AG10803 (cell line): ENCODE measurements around the gene PIERCE2.

Source experiments
- DNase-seq: peaks from one replicate; pipeline ENCODE4 v3.0.0; 2010; ENCODE audit warnings: low read depth
- H3K4me3 ChIP-seq: 2 replicates; pipeline ENCODE4 v1.5.1; 2011; ENCODE audit warnings: mild to moderate bottlenecking, low read length, control low read depth
- CTCF ChIP-seq: conservative IDR thresholded peaks from 2 replicates; pipeline ENCODE4 v1.5.1; 2011; ENCODE audit warnings: mild to moderate bottlenecking, low read length, control low read depth, inconsistent platforms

PIERCE2 gene, protein sequence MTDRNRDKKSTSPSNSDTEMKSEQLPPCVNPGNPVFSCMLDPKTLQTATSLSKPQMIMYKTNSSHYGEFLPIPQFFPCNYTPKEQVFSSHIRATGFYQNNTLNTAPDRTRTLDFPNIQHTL

DNA sequence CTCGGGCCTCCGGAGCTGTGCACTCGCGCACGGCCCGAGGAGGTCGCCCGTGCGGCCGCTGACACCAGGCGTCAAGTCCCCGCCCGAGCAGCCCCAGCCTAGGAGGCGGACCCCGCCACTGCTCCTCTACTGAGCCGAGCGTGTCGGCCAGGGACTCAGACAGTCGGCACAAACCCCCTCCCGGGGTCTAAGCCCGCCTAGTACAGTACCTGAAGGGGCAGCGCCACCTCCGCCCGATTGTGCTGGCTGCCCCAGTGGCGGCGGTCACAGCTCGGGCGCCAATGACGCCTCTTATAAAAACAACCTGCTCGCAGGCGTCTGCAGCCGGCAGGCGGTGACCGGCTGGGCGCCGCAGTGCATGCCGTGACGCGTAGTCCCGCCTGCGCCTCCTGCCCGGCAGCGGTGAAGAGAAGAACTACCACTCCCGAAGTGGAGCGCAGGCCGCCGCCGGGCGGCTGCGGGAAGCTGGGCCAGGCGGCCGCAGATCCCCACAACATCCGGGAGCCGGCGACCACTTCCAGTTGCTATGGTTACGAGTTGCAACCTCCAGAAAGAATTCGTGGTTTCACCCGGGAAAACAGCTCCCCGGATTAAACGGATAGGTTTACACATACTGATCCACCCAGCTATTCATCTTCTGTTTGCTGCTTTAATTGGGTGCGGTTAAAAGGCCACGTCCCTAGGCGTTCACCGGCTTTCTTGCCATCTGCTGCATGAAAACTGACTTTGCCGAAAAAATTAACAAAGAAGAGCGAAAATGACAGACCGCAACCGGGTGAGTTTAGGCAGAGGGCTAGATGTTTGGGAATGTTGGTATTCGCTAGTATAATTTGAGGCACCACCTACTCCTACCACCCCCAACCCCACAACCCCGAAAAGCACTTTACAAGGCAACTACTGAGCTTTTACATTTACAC lies at the start of gene PIERCE2, which contains the start of gene CCPG1:
TSS of gene PIERCE2 (plus strand) at position 484 of the 917 bp plus-strand sequence. CDS start at position 758, 274 bp downstream.
TSS of gene CCPG1 (minus strand) at position 348 of the 917 bp plus-strand sequence. CDS start 18,935 bp downstream, outside the sequence.
- DNase-seq, result peak; percentile 96
- TF ChIP-seq CTCF, result peak; percentile 61
- peak within 1 kb of the TSS; percentile 90 for H3K4me3 ChIP-seq

DNA sequence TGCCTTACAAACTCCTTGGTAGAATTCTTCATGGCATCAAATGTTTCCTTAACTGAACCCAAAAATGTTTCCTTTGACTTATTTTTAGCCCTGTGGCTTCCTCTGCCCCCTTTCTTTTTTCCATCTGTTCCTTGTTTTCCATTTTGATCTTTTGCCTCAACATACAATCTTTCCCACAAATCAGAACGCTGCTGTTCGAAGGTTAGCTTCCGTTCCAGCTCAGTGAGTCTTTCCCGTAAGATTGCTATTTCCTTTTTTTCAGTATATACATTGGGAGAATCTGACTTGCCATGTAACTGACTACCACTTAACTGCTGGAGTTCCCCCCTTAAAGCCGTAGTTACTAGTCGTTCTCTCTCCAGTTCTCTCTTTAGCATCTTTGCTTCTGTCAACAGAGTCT lies 48.0 kb upstream of the PIERCE2 start:
- no peak for DNase-seq
- TF ChIP-seq CTCF, result no peak
- no peak overlapping the region for H3K4me3 ChIP-seq

DNA sequence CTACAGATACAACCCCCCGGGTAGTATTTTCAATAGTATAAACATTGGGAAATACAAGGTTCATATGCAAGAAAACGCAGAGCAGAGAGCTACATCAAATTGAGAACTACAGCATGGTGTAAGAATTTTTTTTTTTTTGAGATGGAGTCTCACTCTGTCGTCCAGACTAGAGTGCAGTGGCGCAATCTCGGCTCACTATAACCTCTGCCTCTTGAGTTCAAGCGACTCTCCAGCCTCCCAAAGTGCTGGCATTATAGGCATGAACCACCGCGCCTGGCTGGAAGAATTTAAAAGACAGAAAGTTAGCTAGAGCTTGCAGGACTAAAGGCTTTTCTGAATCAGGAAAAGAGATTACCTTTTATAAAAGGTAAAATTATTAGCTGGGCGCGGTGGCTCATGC lies 47.2 kb upstream of the PIERCE2 start:
- no peak for DNase-seq
- H3K4me3 ChIP-seq, result no peak overlapping the region
- TF ChIP-seq CTCF, result no peak

DNA sequence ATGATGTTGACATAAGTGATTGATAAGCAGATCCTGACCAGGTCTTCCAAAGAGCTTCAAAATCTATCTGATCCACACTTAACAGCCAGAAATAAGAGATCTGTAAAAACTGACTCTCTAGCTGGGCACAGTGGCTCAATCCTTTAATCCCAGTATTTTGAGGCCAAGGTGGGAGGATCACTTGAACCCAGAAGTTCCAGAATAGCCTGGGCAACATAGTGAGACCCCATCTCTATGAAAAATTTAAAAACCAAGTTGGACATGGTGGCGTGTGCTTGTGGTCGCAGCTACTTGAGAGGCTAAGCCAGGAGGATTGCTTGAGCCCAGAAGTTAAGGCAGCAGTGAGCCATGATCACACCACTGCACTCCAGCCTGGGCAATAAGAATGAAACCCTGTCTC lies 45.7 kb upstream of the PIERCE2 start:
- DNase-seq, result no peak
- TF ChIP-seq CTCF, result no peak
- H3K4me3 ChIP-seq, result no peak overlapping the region

DNA sequence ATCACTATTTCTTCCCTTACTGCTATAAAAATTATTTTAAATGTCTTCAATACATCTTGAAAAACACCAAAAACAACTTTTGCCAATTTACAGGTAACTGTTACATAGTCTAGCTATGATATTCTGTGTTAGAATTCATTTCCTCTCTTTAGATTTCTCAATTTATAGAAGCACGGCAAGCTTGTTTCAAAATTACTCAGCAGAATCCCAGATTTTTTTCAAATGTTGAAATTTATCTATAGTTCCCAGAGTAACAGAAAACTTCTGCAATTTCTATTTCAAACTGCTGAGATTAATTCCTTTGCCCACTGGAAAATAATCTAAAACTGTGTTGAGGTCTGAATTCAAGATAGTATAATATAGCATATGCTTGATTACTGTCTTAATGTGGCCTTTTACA lies 41.3 kb upstream of the PIERCE2 start:
- no peak for TF ChIP-seq CTCF
- H3K4me3 ChIP-seq, result no peak overlapping the region
- no peak for DNase-seq

GRCh38 chr15:55372701-55373440 lies 35.4 kb upstream of the PIERCE2 start:
- no peak for DNase-seq
- no peak overlapping the region for H3K4me3 ChIP-seq
- TF ChIP-seq CTCF, result no peak
